NB4 (cell line): Measurements from ENCODE around the gene ZMYND15.

Experiments used
- CTCF ChIP-seq: IDR thresholded peaks from one replicate; pipeline ENCODE4 v1.5.1; 2012; ENCODE audit warnings: low read depth, low read length
- MAX ChIP-seq: IDR thresholded peaks from 2 replicates; pipeline ENCODE4 v1.6.1; 2011; ENCODE audit warnings: low read depth, low read length
- POLR2A ChIP-seq: IDR thresholded peaks from 2 replicates; pipeline ENCODE4 v1.6.1; 2011; ENCODE audit warnings: mild to moderate bottlenecking; ENCODE audit not compliant: insufficient read length; ENCODE audit errors: extremely low read depth

GRCh38 chr17:4719684-4720221 lies 19.9 kb upstream of the ZMYND15 start:
- TF ChIP-seq MAX, result no peak
- TF ChIP-seq POLR2A, result no peak
- no peak for TF ChIP-seq CTCF
